Measurements from ENCODE around the gene RFNG.

The RFNG gene

GRCh38 chr17:82088838-82089722, 37.5 kb upstream of the RFNG start:
- no peak for ATAC-seq

GRCh38 chr17:82087961-82088837, 36.6 kb upstream of the RFNG start:
- ATAC-seq: no peak

GRCh38 chr17:82086941-82087906, 35.6 kb upstream of the RFNG start:
- no peak for ATAC-seq

- no peak for ATAC-seq
Observed at GRCh38 chr17:82085931-82086764, 34.5 kb upstream of the RFNG start.

- no peak for ATAC-seq
Observed at GRCh38 chr17:82085031-82085861, 33.6 kb upstream of the RFNG start.

- ATAC-seq: no peak
Observed at GRCh38 chr17:82084373-82085030, 32.9 kb upstream of the RFNG start.

- ATAC-seq: no peak
Observed at GRCh38 chr17:82083533-82084359, 32.1 kb upstream of the RFNG start.

GRCh38 chr17:82083009-82083408, 31.4 kb upstream of the RFNG start:
- ATAC-seq: no peak

- no peak for ATAC-seq
Observed at GRCh38 chr17:82082456-82082855, 30.8 kb upstream of the RFNG start.

GRCh38 chr17:82081966-82082365, 30.4 kb upstream of the RFNG start:
- ATAC-seq: no peak

GRCh38 chr17:82081546-82081945, 29.9 kb upstream of the RFNG start:
- no peak for ATAC-seq

- ATAC-seq: no peak
Observed at GRCh38 chr17:82080789-82081464, 29.3 kb upstream of the RFNG start.

GRCh38 chr17:82080048-82080788, 28.6 kb upstream of the RFNG start:
- no peak for ATAC-seq

- ATAC-seq: no peak
Observed at GRCh38 chr17:82079001-82079677, 27.5 kb upstream of the RFNG start.

GRCh38 chr17:82078433-82078832, 26.8 kb upstream of the RFNG start:
- no peak for ATAC-seq

GRCh38 chr17:82077617-82078358, 26.2 kb upstream of the RFNG start:
- peak in 1 of 2 donors; percentile 9 for ATAC-seq
